ENCODE results near the gene ARPC3.

- TF ChIP-seq CTCF (IDR thresholded peaks at IDR 0.05; ENCODE audit: insufficient read depth, low read length, poor library complexity, severe bottlenecking), result no peak
- TF ChIP-seq EZH2phosphoT487 (conservative IDR thresholded peaks at IDR 0.05; ENCODE audit: low read length), result no peak
These were observed 17.7 kb upstream of the ARPC3 start for GRCh38 chr12:110467847-110468213.
